ENCODE measurements around the gene CALHM2.

Gene CALHM2

DNA sequence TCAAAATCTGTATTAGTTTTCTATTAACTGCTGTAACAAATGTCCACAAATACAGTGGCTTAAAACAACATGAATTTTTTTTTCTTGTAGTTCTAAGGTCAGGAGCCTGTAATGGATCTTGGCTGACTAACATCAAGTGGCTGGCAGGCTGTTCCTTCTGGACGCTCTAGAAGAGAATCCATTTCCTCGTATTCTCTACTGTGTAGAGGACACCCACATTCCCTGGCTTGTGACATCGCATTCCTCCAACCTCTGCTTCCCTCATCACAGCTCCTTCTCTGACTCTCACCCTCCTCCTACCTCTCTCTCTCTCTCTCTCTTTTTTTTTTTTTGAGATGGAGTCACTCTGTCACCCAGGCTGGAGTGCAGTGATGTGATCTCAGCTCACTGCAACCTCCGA lies 11.3 kb upstream of the CALHM2 start:
- Histone ChIP-seq H3K4me1 (ENCODE audit: insufficient read depth, insufficient read length) (no peaks in the 10 kb centered on the region), H3K9ac (ENCODE audit: insufficient read length, low read depth) (no peak overlapping the region), H3K4me3 (ENCODE audit: insufficient read length, low read depth) (no peak overlapping the region), H3K27me3 (ENCODE audit: insufficient read depth, insufficient read length) (no peaks in the 10 kb centered on the region), H3K9me3 (ENCODE audit: insufficient read depth, low read length) (no peaks in the 10 kb centered on the region), H3K36me3 (ENCODE audit: insufficient read depth, insufficient read length, low read length) (no peaks in the 10 kb centered on the region)
- TF ChIP-seq ZNF274 (IDR thresholded peaks at IDR 0.05; ENCODE audit: low read depth, low read length) = no peak
- no peak for TF ChIP-seq SUZ12 (IDR thresholded peaks at IDR 0.05; ENCODE audit: extremely low read depth, insufficient read depth, insufficient read length)
- TF ChIP-seq YY1 (IDR thresholded peaks at IDR 0.05; ENCODE audit: insufficient read depth, insufficient read length) = no peak
- no peak for DNase-seq (ENCODE audit: low read depth, low spot score)

DNA sequence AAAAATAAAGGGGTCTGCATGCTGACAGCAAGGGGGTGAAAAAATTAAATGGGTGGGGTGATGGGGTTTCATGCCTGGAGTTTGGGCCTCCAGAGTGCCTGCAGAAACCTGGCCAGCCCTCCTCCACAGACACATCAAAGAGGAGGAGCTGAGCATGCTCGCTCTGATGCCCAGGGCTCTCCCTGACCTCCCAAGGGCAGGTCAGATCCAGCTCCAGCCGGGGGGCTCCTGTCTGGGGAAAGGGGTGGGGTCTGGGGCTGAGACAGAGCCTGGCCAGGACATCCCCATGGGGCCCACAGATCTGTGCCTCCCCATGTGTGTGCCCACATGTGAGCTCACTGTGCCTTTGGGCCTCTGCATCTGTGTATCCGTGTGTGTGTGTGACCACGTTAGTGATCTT lies 7.4 kb upstream of the CALHM2 start:
- no peak overlapping the region for H3K4me3 ChIP-seq (ENCODE audit: insufficient read length, low read depth)
- DNase-seq (ENCODE audit: low read depth, low spot score) = no peak

DNA sequence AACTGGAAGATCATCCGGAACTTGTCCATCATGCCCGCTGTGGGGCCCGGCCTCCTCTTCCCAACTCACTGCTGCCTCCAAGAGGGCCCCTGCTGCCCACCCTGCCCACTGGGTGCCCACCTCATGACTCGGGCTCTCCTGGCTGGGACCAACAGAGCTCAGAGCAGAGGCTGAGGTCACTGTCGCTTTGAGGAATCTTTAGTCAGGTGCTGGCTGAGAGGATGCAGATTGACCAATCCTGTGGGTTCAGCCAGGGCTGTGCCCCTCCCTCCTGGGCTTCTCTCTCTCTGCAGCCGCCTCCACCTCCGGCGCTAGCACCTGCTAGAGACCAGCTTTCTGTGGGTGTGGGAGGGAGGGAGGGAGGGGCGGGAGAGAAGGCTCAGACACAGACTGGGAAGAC lies 6.5 kb upstream of the CALHM2 start, which contains the start of gene CALHM1:
Gene CALHM1 (minus strand): TSS at position 181 of the 400 bp plus-strand sequence. CDS start 149 bp downstream, at position 32.
- TF ChIP-seq ZNF274 (IDR thresholded peaks at IDR 0.05; ENCODE audit: low read depth, low read length) (no peak), SUZ12 (IDR thresholded peaks at IDR 0.05; ENCODE audit: extremely low read depth, insufficient read depth, insufficient read length) (no peak), YY1 (IDR thresholded peaks at IDR 0.05; ENCODE audit: insufficient read depth, insufficient read length) (no peak)
- no peak for DNase-seq (ENCODE audit: low read depth, low spot score)
- Histone ChIP-seq H3K9ac (ENCODE audit: insufficient read length, low read depth) (no peak within 1 kb of the TSS), H3K4me1 (ENCODE audit: insufficient read depth, insufficient read length) (no peaks in the 10 kb centered on the region), H3K4me3 (ENCODE audit: insufficient read length, low read depth) (no peak within 1 kb of the TSS), H3K36me3 (ENCODE audit: insufficient read depth, insufficient read length, low read length) (no peaks in the 10 kb centered on the region), H3K9me3 (ENCODE audit: insufficient read depth, low read length) (no peaks in the 10 kb centered on the region), H3K27me3 (ENCODE audit: insufficient read depth, insufficient read length) (no peaks in the 10 kb centered on the region)

More for the DNA sequence above, 7.4 kb upstream of the CALHM2 start:
- Histone ChIP-seq H3K4me1 (ENCODE audit: insufficient read depth, insufficient read length) (no peaks in the 10 kb centered on the region), H3K9me3 (ENCODE audit: insufficient read depth, low read length) (no peaks in the 10 kb centered on the region), H3K36me3 (ENCODE audit: insufficient read depth, insufficient read length, low read length) (no peaks in the 10 kb centered on the region), H3K27me3 (ENCODE audit: insufficient read depth, insufficient read length) (no peaks in the 10 kb centered on the region), H3K9ac (ENCODE audit: insufficient read length, low read depth) (no peak overlapping the region)
- TF ChIP-seq ZNF274 (IDR thresholded peaks at IDR 0.05; ENCODE audit: low read depth, low read length) (no peak), YY1 (IDR thresholded peaks at IDR 0.05; ENCODE audit: insufficient read depth, insufficient read length) (no peak), SUZ12 (IDR thresholded peaks at IDR 0.05; ENCODE audit: extremely low read depth, insufficient read depth, insufficient read length) (no peak)

GRCh38 chr10:103457896-103458583 lies 5.9 kb upstream of the CALHM2 start:
- no peaks in the 10 kb centered on the region for H3K9me3 ChIP-seq (ENCODE audit: insufficient read depth, low read length)
- DNase-seq (ENCODE audit: low read depth, low spot score) = no peak
- no peak overlapping the region for H3K9ac ChIP-seq (ENCODE audit: insufficient read length, low read depth)
- TF ChIP-seq YY1 (IDR thresholded peaks at IDR 0.05; ENCODE audit: insufficient read depth, insufficient read length) = no peak
- TF ChIP-seq ZNF274 (IDR thresholded peaks at IDR 0.05; ENCODE audit: low read depth, low read length) = no peak
- TF ChIP-seq SUZ12 (IDR thresholded peaks at IDR 0.05; ENCODE audit: extremely low read depth, insufficient read depth, insufficient read length) = no peak
- H3K4me1 ChIP-seq (ENCODE audit: insufficient read depth, insufficient read length) = no peaks in the 10 kb centered on the region
- no peaks in the 10 kb centered on the region for H3K27me3 ChIP-seq (ENCODE audit: insufficient read depth, insufficient read length)
- no peak overlapping the region for H3K4me3 ChIP-seq (ENCODE audit: insufficient read length, low read depth)
- H3K36me3 ChIP-seq (ENCODE audit: insufficient read depth, insufficient read length, low read length) = no peaks in the 10 kb centered on the region

- DNase-seq (ENCODE audit: low read depth, low spot score) = no peak
- no peaks in the 10 kb centered on the region for H3K9me3 ChIP-seq (ENCODE audit: insufficient read depth, low read length)
- no peak overlapping the region for H3K9ac ChIP-seq (ENCODE audit: insufficient read length, low read depth)
Measured at GRCh38 chr10:103457176-103457712, 5.1 kb upstream of the CALHM2 start.

GRCh38 chr10:103456074-103456660 lies 4.0 kb upstream of the CALHM2 start:
- Histone ChIP-seq H3K9me3 (ENCODE audit: insufficient read depth, low read length) (no peaks in the 10 kb centered on the region), H3K4me3 (ENCODE audit: insufficient read length, low read depth) (no peak overlapping the region), H3K4me1 (ENCODE audit: insufficient read depth, insufficient read length) (peaks cover 2% of the 10 kb centered on the region), H3K27me3 (ENCODE audit: insufficient read depth, insufficient read length) (no peaks in the 10 kb centered on the region), H3K9ac (ENCODE audit: insufficient read length, low read depth) (no peak overlapping the region), H3K36me3 (ENCODE audit: insufficient read depth, insufficient read length, low read length) (no peaks in the 10 kb centered on the region)
- TF ChIP-seq YY1 (IDR thresholded peaks at IDR 0.05; ENCODE audit: insufficient read depth, insufficient read length) (no peak), ZNF274 (IDR thresholded peaks at IDR 0.05; ENCODE audit: low read depth, low read length) (no peak), SUZ12 (IDR thresholded peaks at IDR 0.05; ENCODE audit: extremely low read depth, insufficient read depth, insufficient read length) (no peak)
- DNase-seq (ENCODE audit: low read depth, low spot score) = no peak

More at GRCh38 chr10:103457176-103457712, 5.1 kb upstream of the CALHM2 start:
- Histone ChIP-seq H3K4me3 (ENCODE audit: insufficient read length, low read depth) (no peak overlapping the region), H3K27me3 (ENCODE audit: insufficient read depth, insufficient read length) (no peaks in the 10 kb centered on the region), H3K4me1 (ENCODE audit: insufficient read depth, insufficient read length) (no peaks in the 10 kb centered on the region), H3K36me3 (ENCODE audit: insufficient read depth, insufficient read length, low read length) (no peaks in the 10 kb centered on the region)
- TF ChIP-seq ZNF274 (IDR thresholded peaks at IDR 0.05; ENCODE audit: low read depth, low read length) (no peak), YY1 (IDR thresholded peaks at IDR 0.05; ENCODE audit: insufficient read depth, insufficient read length) (no peak), SUZ12 (IDR thresholded peaks at IDR 0.05; ENCODE audit: extremely low read depth, insufficient read depth, insufficient read length) (no peak)

DNA sequence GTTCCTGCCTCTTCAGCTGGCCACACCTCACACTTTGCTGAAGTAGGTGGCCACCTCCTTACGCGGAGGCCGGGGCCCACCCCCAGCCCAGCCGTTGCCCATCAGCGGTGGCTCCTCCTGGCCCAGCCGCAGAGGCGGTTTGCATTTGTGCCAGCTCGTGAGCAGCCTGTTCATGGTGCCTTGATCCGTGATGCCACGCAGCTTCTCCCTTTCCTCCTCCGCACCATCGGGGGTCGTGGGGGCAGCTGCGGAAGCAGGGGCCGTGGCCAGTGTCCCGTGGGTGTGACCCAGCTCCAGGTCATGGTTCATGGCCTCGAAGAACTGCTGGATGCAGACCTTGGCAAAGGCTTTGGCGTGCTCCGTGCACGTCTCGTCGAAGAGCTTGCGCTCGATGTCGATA lies 3.1 kb upstream of the CALHM2 start:
- H3K27me3 ChIP-seq (ENCODE audit: insufficient read depth, insufficient read length) = no peaks in the 10 kb centered on the region
- H3K9ac ChIP-seq (ENCODE audit: insufficient read length, low read depth) = no peak overlapping the region
- no peak for TF ChIP-seq SUZ12 (IDR thresholded peaks at IDR 0.05; ENCODE audit: extremely low read depth, insufficient read depth, insufficient read length)
- TF ChIP-seq YY1 (IDR thresholded peaks at IDR 0.05; ENCODE audit: insufficient read depth, insufficient read length) = no peak
- TF ChIP-seq ZNF274 (IDR thresholded peaks at IDR 0.05; ENCODE audit: low read depth, low read length) = no peak
- no peak overlapping the region for H3K4me3 ChIP-seq (ENCODE audit: insufficient read length, low read depth)
- H3K4me1 ChIP-seq (ENCODE audit: insufficient read depth, insufficient read length) = peaks cover 4% of the 10 kb centered on the region
- H3K9me3 ChIP-seq (ENCODE audit: insufficient read depth, low read length) = no peaks in the 10 kb centered on the region
- H3K36me3 ChIP-seq (ENCODE audit: insufficient read depth, insufficient read length, low read length) = peaks cover 4% of the 10 kb centered on the region
- DNase-seq (ENCODE audit: low read depth, low spot score) = no peak

Measured in NT2/D1 (cell line).